ENCODE data around the gene CYP1B1.
"Not testable (repeated sequence)": the region's sequence is repeated elsewhere in the genome, so short reads cannot be mapped to it uniquely, and the experiment has no call there.

The CYP1B1 gene

GRCh38 chr2:38075507-38076151 is at the start of gene CYP1B1:
TSS of gene CYP1B1 (minus strand) at chr2:38076151. CDS start at chr2:38075388, 763 bp downstream.
- TF ChIP-seq JUND (IDR thresholded peaks at IDR 0.05; ENCODE audit: low read depth): no peak
- in situ Hi-C loops (cut with HindIII; ENCODE audit: low pct_unique_long_range_greater_than_20kb, low sequenced_read_pairs): no loop called here
- DNase-seq (ENCODE audit: low read depth in 1 of 2, low spot score in 1 of 2): no peak

DNA sequence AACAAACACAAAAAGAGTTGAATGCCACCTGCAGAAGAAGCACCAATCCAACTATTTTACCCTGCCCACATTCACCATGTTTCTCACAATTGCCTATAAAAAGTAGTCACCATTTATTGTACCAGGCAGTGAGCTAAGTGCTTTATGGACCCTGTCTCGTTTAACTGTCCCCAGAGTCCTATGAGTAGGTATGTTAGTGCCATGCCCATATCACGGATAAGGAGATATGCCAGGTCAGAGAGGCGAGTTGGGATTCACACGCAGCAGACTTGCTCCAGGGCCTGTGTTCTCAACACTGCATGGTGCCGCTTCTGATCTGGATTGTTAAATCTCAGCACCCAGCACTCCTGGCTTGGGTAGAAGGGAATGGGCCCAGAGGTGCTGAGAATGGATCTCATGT is 49.1 kb upstream of the CYP1B1 start:
- TF ChIP-seq JUND (IDR thresholded peaks at IDR 0.05; ENCODE audit: low read depth): no peak
- DNase-seq (ENCODE audit: low read depth in 1 of 2, low spot score in 1 of 2): no peak
- in situ Hi-C loops (cut with HindIII; ENCODE audit: low pct_unique_long_range_greater_than_20kb, low sequenced_read_pairs): no loop called here

GRCh38 chr2:38123911-38124310 is 48.0 kb upstream of the CYP1B1 start:
- TF ChIP-seq JUND (IDR thresholded peaks at IDR 0.05; ENCODE audit: low read depth): no peak
- no peak for DNase-seq (ENCODE audit: low read depth in 1 of 2, low spot score in 1 of 2)
- in situ Hi-C loops (cut with HindIII; ENCODE audit: low pct_unique_long_range_greater_than_20kb, low sequenced_read_pairs): no loop called here

DNA sequence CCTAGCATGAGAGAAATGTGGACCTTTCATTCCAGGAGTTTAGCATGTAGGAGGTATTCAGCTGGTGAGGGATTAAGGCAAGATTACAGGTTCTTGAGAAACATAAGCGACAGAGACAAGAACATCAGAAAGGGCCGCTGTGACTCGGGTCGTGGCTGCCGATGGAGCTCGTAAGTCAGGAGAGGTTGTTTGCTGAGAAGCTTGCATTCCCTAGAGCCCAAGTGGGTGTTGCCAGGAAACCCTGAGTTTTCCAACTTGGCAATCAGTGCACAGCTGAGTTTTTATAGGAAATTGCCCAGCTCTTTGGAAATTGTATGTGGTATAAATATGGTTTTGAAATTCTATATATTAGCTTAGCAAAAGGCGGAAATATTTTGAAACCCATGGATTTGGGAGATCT is 46.4 kb upstream of the CYP1B1 start:
- no peak for DNase-seq (ENCODE audit: low read depth in 1 of 2, low spot score in 1 of 2)
- TF ChIP-seq JUND (IDR thresholded peaks at IDR 0.05; ENCODE audit: low read depth): no peak
- in situ Hi-C loops (cut with HindIII; ENCODE audit: low pct_unique_long_range_greater_than_20kb, low sequenced_read_pairs): no loop called here

- DNase-seq (ENCODE audit: low read depth in 1 of 2, low spot score in 1 of 2): no peak
- in situ Hi-C loops (cut with HindIII; ENCODE audit: low pct_unique_long_range_greater_than_20kb, low sequenced_read_pairs): no loop called here
- TF ChIP-seq JUND (IDR thresholded peaks at IDR 0.05; ENCODE audit: low read depth): no peak
Observed at GRCh38 chr2:38121481-38121880, 45.5 kb upstream of the CYP1B1 start.

DNA sequence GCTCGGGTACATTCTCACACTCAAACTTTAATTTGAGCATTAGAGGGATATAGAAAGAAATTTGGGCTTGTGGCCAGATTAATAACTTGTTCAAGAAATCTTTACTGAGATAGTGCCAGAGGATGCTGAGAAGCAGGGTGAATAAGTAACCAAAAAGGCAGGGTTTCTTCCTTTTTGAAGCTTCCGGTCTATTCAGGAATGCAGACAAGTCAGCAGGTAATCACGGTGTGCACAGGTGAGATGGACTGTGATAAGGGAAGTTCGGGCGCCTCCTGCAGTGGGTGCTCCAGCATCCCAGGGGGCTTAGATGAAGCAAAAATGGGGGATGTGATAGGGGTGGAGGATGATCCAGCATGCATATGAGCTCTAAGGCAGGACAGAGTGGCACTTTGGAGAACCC is 44.9 kb upstream of the CYP1B1 start:
- TF ChIP-seq JUND (IDR thresholded peaks at IDR 0.05; ENCODE audit: low read depth): no peak
- DNase-seq (ENCODE audit: low read depth in 1 of 2, low spot score in 1 of 2): no peak
- in situ Hi-C loops (cut with HindIII; ENCODE audit: low pct_unique_long_range_greater_than_20kb, low sequenced_read_pairs): no loop called here

- DNase-seq (ENCODE audit: low read depth in 1 of 2, low spot score in 1 of 2): no peak
- in situ Hi-C loops (cut with HindIII; ENCODE audit: low pct_unique_long_range_greater_than_20kb, low sequenced_read_pairs): no loop called here
Observed at GRCh38 chr2:38120264-38120592, 44.3 kb upstream of the CYP1B1 start.

DNA sequence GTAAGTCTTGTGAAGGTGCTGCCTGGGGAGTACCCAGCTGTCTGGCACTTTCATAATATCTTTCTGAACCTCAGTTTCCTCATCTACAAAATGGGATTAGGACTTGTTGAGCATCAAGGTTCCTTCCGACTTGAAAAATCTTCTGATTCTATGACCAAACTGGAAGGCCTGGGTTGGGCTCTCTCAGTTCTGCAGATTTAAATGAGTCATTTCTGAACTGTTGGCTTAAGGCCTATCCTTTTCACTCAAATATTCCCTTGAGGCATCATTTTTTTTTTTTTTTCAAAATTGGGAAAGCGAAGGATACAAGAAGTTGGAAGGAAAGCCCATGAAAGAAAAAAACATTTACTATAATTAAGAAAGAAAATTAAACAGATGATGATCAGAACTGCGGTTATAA is 40.8 kb upstream of the CYP1B1 start:
- in situ Hi-C loops (cut with HindIII; ENCODE audit: low pct_unique_long_range_greater_than_20kb, low sequenced_read_pairs): no loop called here
- no peak for DNase-seq (ENCODE audit: low read depth in 1 of 2, low spot score in 1 of 2)
- TF ChIP-seq JUND (IDR thresholded peaks at IDR 0.05; ENCODE audit: low read depth): no peak

More at GRCh38 chr2:38120264-38120592, 44.3 kb upstream of the CYP1B1 start:
- no peak for TF ChIP-seq JUND (IDR thresholded peaks at IDR 0.05; ENCODE audit: low read depth)

- TF ChIP-seq JUND (IDR thresholded peaks at IDR 0.05; ENCODE audit: low read depth): no peak
- in situ Hi-C loops (cut with HindIII; ENCODE audit: low pct_unique_long_range_greater_than_20kb, low sequenced_read_pairs): no loop called here
- peak; percentile 59 to 85 for DNase-seq (ENCODE audit: low read depth in 1 of 2, low spot score in 1 of 2)
Observed at GRCh38 chr2:38115216-38116032, 39.5 kb upstream of the CYP1B1 start.

DNA sequence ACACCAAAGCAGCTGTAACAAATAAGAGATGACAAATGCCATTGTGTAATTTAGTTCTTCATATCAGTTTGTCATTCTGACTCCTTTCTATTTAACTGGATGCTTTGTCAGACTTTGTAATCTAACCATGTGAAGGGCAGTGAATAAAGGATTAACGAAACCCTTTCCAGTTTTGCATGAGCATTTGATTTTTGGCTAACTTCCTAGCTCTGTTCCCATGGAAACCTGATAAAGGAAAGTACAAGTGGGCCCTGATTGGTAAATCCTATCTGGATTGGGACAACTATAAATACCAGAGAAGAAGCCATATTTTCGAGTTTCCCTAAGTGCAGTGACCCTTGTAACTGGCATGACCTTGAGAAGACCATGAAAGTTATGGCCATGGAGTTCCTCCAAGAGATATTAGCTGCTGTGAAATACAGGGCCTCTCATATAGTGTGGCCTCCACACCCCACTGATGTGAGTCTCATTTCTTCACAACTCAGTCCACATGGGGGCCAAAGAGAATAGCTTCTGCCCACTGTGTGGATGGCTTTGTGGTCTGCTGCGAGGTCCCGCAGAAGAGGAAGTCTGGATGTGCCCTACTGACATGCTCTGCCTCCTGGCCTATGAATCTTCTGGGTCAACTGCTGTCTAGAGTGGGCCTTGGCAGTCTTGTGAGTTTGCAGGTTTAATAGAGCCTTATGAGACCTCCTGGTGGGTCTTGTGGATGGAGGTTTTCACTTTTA is 38.2 kb upstream of the CYP1B1 start:
- in situ Hi-C loops (cut with HindIII; ENCODE audit: low pct_unique_long_range_greater_than_20kb, low sequenced_read_pairs): no loop called here
- no peak for DNase-seq (ENCODE audit: low read depth in 1 of 2, low spot score in 1 of 2)
- no peak for TF ChIP-seq JUND (IDR thresholded peaks at IDR 0.05; ENCODE audit: low read depth)

DNA sequence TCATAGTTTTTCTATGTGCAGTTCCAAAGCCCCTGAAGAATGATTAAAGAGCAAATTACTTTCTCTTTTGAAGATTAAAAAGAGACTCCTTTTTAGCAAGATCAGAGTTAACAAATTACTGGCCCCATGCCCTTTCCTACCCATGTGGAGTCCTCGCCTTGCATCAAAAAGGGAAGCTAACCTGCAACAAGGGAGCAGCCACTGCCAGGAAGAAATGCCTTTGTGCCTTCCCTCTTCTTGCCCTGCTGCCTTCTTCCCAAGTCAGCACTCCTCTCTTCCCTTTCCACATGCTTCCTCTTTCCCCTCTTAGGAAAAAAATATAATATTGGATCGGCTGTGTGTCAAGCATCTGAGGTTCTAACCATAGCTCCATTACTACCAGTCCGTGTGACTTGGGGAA is 37.1 kb upstream of the CYP1B1 start:
- in situ Hi-C loops (cut with HindIII; ENCODE audit: low pct_unique_long_range_greater_than_20kb, low sequenced_read_pairs): no loop called here
- TF ChIP-seq JUND (IDR thresholded peaks at IDR 0.05; ENCODE audit: low read depth): no peak
- no peak for DNase-seq (ENCODE audit: low read depth in 1 of 2, low spot score in 1 of 2)

- in situ Hi-C loops (cut with HindIII; ENCODE audit: low pct_unique_long_range_greater_than_20kb, low sequenced_read_pairs); DNase-seq (ENCODE audit: low read depth in 1 of 2, low spot score in 1 of 2): not testable (repeated sequence)
Observed at GRCh38 chr2:38111350-38111749, 35.4 kb upstream of the CYP1B1 start.

DNA sequence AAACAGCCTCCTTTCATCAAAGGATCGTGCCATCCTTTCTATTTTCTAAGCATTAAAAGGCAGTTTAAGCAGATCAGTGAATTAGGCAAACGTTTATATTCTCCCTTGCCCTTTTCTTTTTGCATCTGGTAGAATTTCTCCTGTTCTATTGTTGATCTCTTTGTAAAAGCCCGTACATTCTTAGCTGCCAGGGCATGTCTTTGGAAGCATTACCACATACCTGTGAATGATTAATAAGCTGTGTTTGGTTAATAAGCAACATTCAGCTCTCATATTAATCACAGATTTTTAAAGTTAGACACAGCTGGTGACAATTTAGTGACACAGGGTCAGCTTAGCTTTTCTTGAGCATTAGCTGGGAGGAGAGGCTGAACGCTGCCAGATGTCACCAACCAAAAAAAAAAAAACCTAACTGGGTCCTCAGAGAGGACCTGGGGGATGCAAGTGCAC is 33.8 kb upstream of the CYP1B1 start:
- in situ Hi-C loops (cut with HindIII; ENCODE audit: low pct_unique_long_range_greater_than_20kb, low sequenced_read_pairs): no loop called here
- TF ChIP-seq JUND (IDR thresholded peaks at IDR 0.05; ENCODE audit: low read depth): no peak
- no peak for DNase-seq (ENCODE audit: low read depth in 1 of 2, low spot score in 1 of 2)
